GM23248 (cell line): ENCODE results near the gene FMO1. TPM values are rescaled to one million over a fixed set of nuclear protein-coding genes. Genes with fewer than 3 reads are reported as not detected.
"Not testable (repeated sequence)": the region's sequence is repeated elsewhere in the genome, so short reads cannot be mapped to it uniquely, and the experiment has no call there.

Source experiments
- DNase-seq: peaks from one replicate; pipeline ENCODE4 v3.0.0-alpha.2; 2015
- H2AFZ ChIP-seq: fragments of 200-600 bp; sonication (generic); 2 replicates; pipeline ENCODE4 v1.6.1; 2016; ENCODE audit warnings: antibody characterized with exemption
- H3F3A ChIP-seq: fragments of 200-600 bp; sonication (generic); 2 replicates; pipeline ENCODE4 v1.6.1; 2016; ENCODE audit warnings: mild to moderate bottlenecking, antibody characterized with exemption, mixed run types; ENCODE audit not compliant: insufficient read depth
- H3K27ac ChIP-seq: fragments of 200-600 bp; sonication (generic); 2 replicates; pipeline ENCODE4 v1.5.1; 2016; ENCODE audit warnings: mild to moderate bottlenecking
- H3K27me3 ChIP-seq: fragments of 200-600 bp; sonication (generic); replicated peaks from 2 replicates; pipeline ENCODE4 v1.6.1; 2016; ENCODE audit warnings: mild to moderate bottlenecking; ENCODE audit not compliant: insufficient read depth
- H3K36me3 ChIP-seq: fragments of 200-600 bp; sonication (generic); 2 replicates; pipeline ENCODE4 v1.6.1; 2016; ENCODE audit warnings: low read depth, mild to moderate bottlenecking
- H3K4me1 ChIP-seq: fragments of 200-600 bp; sonication (generic); 2 replicates; pipeline ENCODE4 v1.6.1; 2016; ENCODE audit warnings: mild to moderate bottlenecking; ENCODE audit not compliant: insufficient read depth
- H3K4me2 ChIP-seq: fragments of 200-600 bp; sonication (generic); one replicate; pipeline ENCODE4 v1.6.1; 2016; ENCODE audit warnings: mild to moderate bottlenecking; ENCODE audit not compliant: unreplicated experiment
- H3K4me3 ChIP-seq: fragments of 200-600 bp; sonication (generic); 2 replicates; pipeline ENCODE4 v1.5.1; 2016; ENCODE audit warnings: mild to moderate bottlenecking
- H3K79me2 ChIP-seq: fragments of 200-600 bp; sonication (generic); 2 replicates; pipeline ENCODE4 v1.6.1; 2016; ENCODE audit warnings: mild to moderate bottlenecking; ENCODE audit not compliant: insufficient read depth
- H3K9ac ChIP-seq: fragments of 200-600 bp; sonication (generic); 2 replicates; pipeline ENCODE4 v1.6.1; 2016; ENCODE audit warnings: mild to moderate bottlenecking
- H3K9me2 ChIP-seq: fragments of 200-600 bp; sonication (generic); 2 replicates; pipeline ENCODE4 v1.6.1; 2016; ENCODE audit warnings: mixed run types, mild to moderate bottlenecking, moderate library complexity; ENCODE audit not compliant: insufficient read depth
- H3K9me3 ChIP-seq: fragments of 200-600 bp; sonication (generic); one replicate; pipeline ENCODE4 v1.6.1; 2017; ENCODE audit warnings: low read depth
- H4K20me1 ChIP-seq: fragments of 200-600 bp; sonication (generic); 2 replicates; pipeline ENCODE4 v1.6.0; 2016; ENCODE audit not compliant: insufficient read depth
- EZH2 ChIP-seq: fragments of 200-600 bp; sonication (generic); IDR thresholded peaks from 2 replicates; pipeline ENCODE4 v1.6.1; 2018; ENCODE audit warnings: antibody characterized with exemption, mild to moderate bottlenecking; ENCODE audit not compliant: insufficient read depth, poor library complexity, severe bottlenecking
- EZH2phosphoT487 ChIP-seq: fragments of 200-600 bp; sonication (generic); IDR thresholded peaks from 2 replicates; pipeline ENCODE4 v1.6.1; 2018; ENCODE audit warnings: antibody characterized with exemption, moderate library complexity, mild to moderate bottlenecking, low read depth; ENCODE audit not compliant: insufficient read depth
- WGBS, 2 experiments: methylation state at CpG; one replicate each; pipeline ENCODE4 v1.1.6; 2015 to 2017; ENCODE audit warnings: low lambda C conversion rate in 2 of 2, low coverage in 1 of 2; ENCODE audit errors: missing lambda C conversion rate in 2 of 2; 5-methylcytosine and 5-hydroxymethylcytosine counted together
- in situ Hi-C: fragments of 300-500 bp; cut with MboI; formaldehyde crosslinking; loops from 2 replicates; pipeline ENCODE4 v1.15.0; 2020
- polyA plus RNA-seq: library from polyadenylated mRNA; unstranded; fragments of >200 nt; fragmentation: Nextera tagmentation; extraction: Ambion mirVana; gene quantifications from 2 replicates; pipeline ENCODE4 v1.2.1, GENCODE V29; 2016
- total RNA-seq: library from RNA; depleted of rRNA; stranded (reverse); fragments of >200 nt; shearing (Covaris generic); gene quantifications from 2 replicates; pipeline ENCODE4 v1.2.3, GENCODE V29; 2014

Gene FMO1
- total and polyA plus RNA-seq, 2 experiments from 2014 or later, result not detected

DNA sequence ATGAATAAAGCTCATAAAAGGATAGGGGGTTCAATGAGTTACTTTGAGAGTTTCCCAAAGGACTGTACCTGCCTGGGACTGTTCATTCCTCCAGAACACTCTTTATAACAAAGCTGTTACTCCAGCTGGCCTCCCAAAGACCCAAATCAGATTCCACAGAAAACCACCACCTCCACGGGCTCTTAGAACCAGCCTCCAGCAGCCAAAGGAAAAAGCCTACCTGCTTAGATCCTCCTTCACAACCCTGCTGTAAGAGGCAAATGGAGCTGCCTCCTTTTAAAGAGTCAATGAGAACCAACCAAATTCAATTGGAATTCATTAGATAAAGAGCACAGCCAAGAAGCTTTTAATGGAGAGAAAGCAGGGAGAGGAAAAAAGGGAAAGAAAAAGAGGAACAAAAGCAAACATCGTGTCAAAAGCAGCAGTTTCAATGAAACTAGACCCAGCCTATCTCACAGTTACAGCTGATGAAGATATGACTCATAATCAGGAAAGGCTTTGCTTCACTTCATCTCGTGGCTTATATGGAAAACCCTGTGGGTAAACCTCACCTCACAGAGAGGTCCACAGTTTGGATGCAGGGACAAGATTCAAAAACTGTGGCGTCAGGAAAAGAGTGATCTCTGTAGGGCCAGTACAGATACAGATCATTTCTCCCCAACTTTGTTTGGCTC, 37.9 kb downstream of the FMO1 start:
- Histone ChIP-seq H3K27me3 (0 out of 2 replicates have a peak, but pooled peaks cover 4% of the 10 kb centered on the region), H3K4me3 (no peak overlapping the region), H3K4me1 (no peaks in the 10 kb centered on the region), H3K9me3 (no peaks in the 10 kb centered on the region), H3K9ac (no peak overlapping the region), H3F3A (no peaks in the 10 kb centered on the region), H3K27ac (no peak overlapping the region), H3K4me2 (no peak overlapping the region), H3K9me2 (no peaks in the 10 kb centered on the region), H2AFZ (no peak overlapping the region), H3K36me3 (no peaks in the 10 kb centered on the region), H4K20me1 (no peaks in the 10 kb centered on the region), H3K79me2 (no peaks in the 10 kb centered on the region)
- no peak for TF ChIP-seq EZH2phosphoT487
- no peak for TF ChIP-seq EZH2
- DNase-seq, result peak; percentile 50
- 26 to 36% methylated on average over 4 of the region's 4 CpGs for WGBS, 2 experiments
- in situ Hi-C loops, result no loop called here

DNA sequence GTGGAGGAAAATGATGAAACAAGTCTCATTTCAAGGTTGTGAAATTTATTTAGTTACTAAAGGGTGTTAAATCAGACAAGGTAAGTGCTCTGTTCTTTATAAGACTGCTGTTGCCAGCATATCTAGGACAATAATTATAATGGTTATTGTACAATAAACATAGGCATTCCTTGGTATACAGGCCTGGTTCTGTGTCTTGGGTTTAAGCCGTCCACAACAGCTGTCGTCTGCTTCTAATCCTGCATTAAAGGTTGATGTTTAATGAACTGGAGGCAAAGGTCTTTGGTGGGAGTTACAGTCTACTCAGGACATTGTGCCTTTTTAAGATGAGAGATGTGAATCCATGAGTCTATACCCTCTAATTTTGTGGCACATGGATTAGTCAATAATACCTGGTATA, 42.3 kb downstream of the FMO1 start:
- no peaks in the 10 kb centered on the region for H3K9me3 ChIP-seq
- H3K27ac ChIP-seq, result no peak overlapping the region
- H3K79me2 ChIP-seq, result no peaks in the 10 kb centered on the region
- 0 out of 2 replicates have a peak, but pooled peaks cover 2% of the 10 kb centered on the region for H3K27me3 ChIP-seq
- no peak for TF ChIP-seq EZH2phosphoT487
- peaks cover 15% of the 10 kb centered on the region for H3K4me1 ChIP-seq
- H4K20me1 ChIP-seq, result no peaks in the 10 kb centered on the region
- 90 to 95% methylated on average over 2 of the region's 2 CpGs for WGBS, 2 experiments
- H3K4me3 ChIP-seq, result no peak overlapping the region
- H3K4me2 ChIP-seq, result no peak overlapping the region
- in situ Hi-C loops, result no loop called here
- DNase-seq, result no peak
- H2AFZ ChIP-seq, result no peak overlapping the region
- H3K9me2 ChIP-seq, result no peaks in the 10 kb centered on the region
- H3K36me3 ChIP-seq, result no peaks in the 10 kb centered on the region
- H3K9ac ChIP-seq, result no peak overlapping the region
- no peaks in the 10 kb centered on the region for H3F3A ChIP-seq

DNA sequence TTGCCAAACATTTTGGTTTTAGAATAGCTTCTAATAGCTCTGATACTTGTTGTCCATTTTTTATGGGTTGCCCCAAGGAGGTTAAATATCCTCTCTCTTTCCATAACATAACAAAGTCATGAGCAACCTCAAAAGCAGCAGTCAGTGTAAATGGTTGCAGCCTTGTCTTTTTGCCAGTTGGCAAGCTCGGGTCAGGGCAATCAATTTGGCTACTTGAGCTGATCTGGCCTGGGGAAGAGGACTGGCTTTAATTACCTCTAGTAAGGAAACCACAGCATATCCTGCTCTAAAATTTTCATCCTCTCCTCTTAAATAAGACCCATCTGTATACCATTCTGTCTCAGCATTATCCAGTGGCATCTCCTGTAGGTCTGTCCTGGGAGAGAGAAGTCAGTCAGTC, 44.5 kb downstream of the FMO1 start:
- no peak overlapping the region for H3K4me2 ChIP-seq
- H3K79me2 ChIP-seq, result no peaks in the 10 kb centered on the region
- H3K4me3 ChIP-seq, result no peak overlapping the region
- no peak overlapping the region for H2AFZ ChIP-seq
- no peaks in the 10 kb centered on the region for H3F3A ChIP-seq
- DNase-seq, result peak; percentile 45
- no peak overlapping the region for H3K27ac ChIP-seq
- H3K9me3 ChIP-seq, result no peaks in the 10 kb centered on the region
- no peaks in the 10 kb centered on the region for H3K9me2 ChIP-seq
- WGBS, 2 experiments, result 0% methylated on average over 1 of the region's 1 CpG
- H3K36me3 ChIP-seq, result no peaks in the 10 kb centered on the region
- H3K9ac ChIP-seq, result no peak overlapping the region
- TF ChIP-seq EZH2 (no peak), EZH2phosphoT487 (no peak)
- no peaks in the 10 kb centered on the region for H3K27me3 ChIP-seq
- H4K20me1 ChIP-seq, result no peaks in the 10 kb centered on the region
- H3K4me1 ChIP-seq, result peaks cover 15% of the 10 kb centered on the region
- in situ Hi-C loops, result no loop called here

DNA sequence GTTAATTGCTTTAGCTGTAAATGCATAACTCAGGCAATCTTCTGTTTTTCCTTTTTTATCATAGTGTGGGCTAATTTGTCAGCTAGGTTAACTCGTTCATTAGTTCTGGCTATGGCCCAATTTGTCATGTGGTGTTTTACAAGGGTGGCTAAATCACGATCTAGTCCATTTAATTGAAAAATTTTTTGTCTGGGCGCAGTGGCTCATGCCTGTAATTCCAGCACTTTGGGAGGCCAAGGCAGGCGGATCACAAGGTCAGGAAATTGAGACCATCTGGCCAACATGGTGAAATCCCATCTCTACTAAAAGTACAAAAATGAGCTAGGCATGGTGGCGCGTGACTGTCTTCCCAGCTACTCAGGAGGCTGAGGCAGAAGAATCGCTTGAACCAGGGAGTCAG, 47.1 kb downstream of the FMO1 start:
- in situ Hi-C loops, H3K79me2 ChIP-seq, H3K27me3 ChIP-seq, H3K9ac ChIP-seq, H4K20me1 ChIP-seq, H2AFZ ChIP-seq, H3K36me3 ChIP-seq, H3K9me2 ChIP-seq, H3K9me3 ChIP-seq, H3K4me3 ChIP-seq, H3F3A ChIP-seq: not testable (repeated sequence)
- Histone ChIP-seq H3K4me1 (peaks cover 15% of the 10 kb centered on the region), H3K4me2 (peak overlapping the region; percentile 43), H3K27ac (peak overlapping the region; percentile 26)
- DNase-seq, result peak; percentile 46
- WGBS, 2 experiments, result 1 to 3% methylated on average over 7 of the region's 7 CpGs

DNA sequence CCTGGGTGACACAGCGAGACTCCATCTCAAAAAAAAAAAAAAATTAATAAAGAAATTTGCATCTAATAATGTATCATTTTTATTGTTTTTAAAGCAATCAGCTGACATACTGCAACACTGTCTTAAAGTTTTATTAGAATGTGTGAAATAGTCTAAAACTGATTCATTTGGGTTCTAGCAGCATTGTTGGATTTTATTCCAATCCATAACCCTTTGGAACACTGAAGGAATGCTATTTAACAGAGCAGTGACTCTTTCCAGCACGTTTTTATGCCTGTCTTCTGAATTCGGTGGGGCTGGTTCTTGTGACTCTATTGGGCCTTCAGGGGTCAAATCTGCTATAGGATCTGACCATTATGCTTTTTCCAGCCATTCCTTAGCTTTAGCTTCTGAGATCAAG, 47.5 kb downstream of the FMO1 start:
- in situ Hi-C loops, result no loop called here
- Histone ChIP-seq H3K36me3 (no peaks in the 10 kb centered on the region), H3K9ac (no peak overlapping the region), H3K4me2 (peak overlapping the region; percentile 43), H2AFZ (no peak overlapping the region), H3K9me3 (no peaks in the 10 kb centered on the region), H3K4me1 (peaks cover 15% of the 10 kb centered on the region), H3K9me2 (no peaks in the 10 kb centered on the region), H3F3A (no peaks in the 10 kb centered on the region), H3K27me3 (no peaks in the 10 kb centered on the region), H3K27ac (peak overlapping the region; percentile 26), H3K79me2 (no peaks in the 10 kb centered on the region), H3K4me3 (no peak overlapping the region), H4K20me1 (no peaks in the 10 kb centered on the region)
- WGBS, 2 experiments, result 4 to 6% methylated on average over 3 of the region's 3 CpGs
- no peak for TF ChIP-seq EZH2
- TF ChIP-seq EZH2phosphoT487, result no peak
- DNase-seq, result peak; percentile 29
